H1 (cell line): ENCODE results near the gene DCAF15. TPM values are rescaled to one million over a fixed set of nuclear protein-coding genes. Genes with fewer than 3 reads are reported as not detected.

Experiments used
- CEBPB ChIP-seq: IDR thresholded peaks from 2 replicates; pipeline ENCODE4 v1.6.1; 2012; ENCODE audit warnings: low read depth, low read length
- EGR1 ChIP-seq: IDR thresholded peaks from 2 replicates; pipeline ENCODE4 v1.6.1; 2011; ENCODE audit warnings: low read depth, low read length, borderline replicate concordance
- NRF1 ChIP-seq: IDR thresholded peaks from 2 replicates; pipeline ENCODE4 v1.6.1; 2011; ENCODE audit warnings: mild to moderate bottlenecking, low read depth, low read length, improper control_type of control experiment
- POLR2A ChIP-seq, 2 experiments: IDR thresholded peaks; 1 replicate in 1 of 2; 2 replicates in 1 of 2; pipeline ENCODE4 v1.6.1; 2011; ENCODE audit warnings: low read depth in 2 of 2, low read length in 2 of 2, mild to moderate bottlenecking in 2 of 2; ENCODE audit errors: control extremely low read depth in 1 of 2
- SP1 ChIP-seq: IDR thresholded peaks from 2 replicates; pipeline ENCODE4 v1.6.1; 2011; ENCODE audit warnings: low read depth, low read length
- SUZ12 ChIP-seq: fragments of 200-600 bp; sonication (generic); IDR thresholded peaks from 2 replicates; pipeline ENCODE4 v1.6.1; 2012; ENCODE audit warnings: mild to moderate bottlenecking, inconsistent platforms, low read length, moderate library complexity, mixed read lengths
- polyA plus RNA-seq, 7 experiments: library from polyadenylated mRNA; depleted of rRNA in 3 of 7; stranded (reverse) in 5 of 7; unstranded in 2 of 7; fragments of >200 nt in 5 of 7; fragments of 200-250 nt in 2 of 7; gene quantifications; 1 replicate in 5 of 7; 2 replicates in 1 of 7; 4 replicates in 1 of 7; pipeline versions ENCODE4 v1.2.1 to v1.2.3, GENCODE V29; 2011 to 2013; ENCODE audit warnings: missing spikeins in 2 of 7, mixed read lengths in 2 of 7
- total RNA-seq: library from RNA; stranded (reverse); fragmentation: NEBNext Ultra II Directional; extraction: Animal tissue kit (Norgen Biotek cat#: 25700); gene quantifications from 2 replicates; pipeline ENCODE4 v1.2.1, GENCODE V29; 2021
- TF ChIP-seq, protein P1 (sequence below): IDR thresholded peaks from 2 replicates; pipeline ENCODE4 v1.6.1; 2012; ENCODE audit warnings: low read length, inconsistent platforms

The DCAF15 gene
- total and polyA plus RNA-seq, 2 of the 8 experiments (the other 6 are each of a cell fraction or from before 2014, with no cell fraction given), result 68.7 to 80.8 TPM

GRCh38 chr19:13981467-13981866 is 29.2 kb downstream of the DCAF15 start (continued):
- TF ChIP-seq EGR1 (no peak), POLR2A (IDR thresholded peaks at IDR 0.05; ENCODE audit: control extremely low read depth in 1 of 2, low read depth in 2 of 2, low read length in 2 of 2) (no peak), SUZ12 (no peak), SP1 (no peak), NRF1 (no peak), CEBPB (no peak)
- TF ChIP-seq, protein P1, sequence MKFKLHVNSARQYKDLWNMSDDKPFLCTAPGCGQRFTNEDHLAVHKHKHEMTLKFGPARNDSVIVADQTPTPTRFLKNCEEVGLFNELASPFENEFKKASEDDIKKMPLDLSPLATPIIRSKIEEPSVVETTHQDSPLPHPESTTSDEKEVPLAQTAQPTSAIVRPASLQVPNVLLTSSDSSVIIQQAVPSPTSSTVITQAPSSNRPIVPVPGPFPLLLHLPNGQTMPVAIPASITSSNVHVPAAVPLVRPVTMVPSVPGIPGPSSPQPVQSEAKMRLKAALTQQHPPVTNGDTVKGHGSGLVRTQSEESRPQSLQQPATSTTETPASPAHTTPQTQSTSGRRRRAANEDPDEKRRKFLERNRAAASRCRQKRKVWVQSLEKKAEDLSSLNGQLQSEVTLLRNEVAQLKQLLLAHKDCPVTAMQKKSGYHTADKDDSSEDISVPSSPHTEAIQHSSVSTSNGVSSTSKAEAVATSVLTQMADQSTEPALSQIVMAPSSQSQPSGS, result no peak
